Right lobe of liver (tissue), 6 donors: ENCODE data around the gene BBS2. TPM values are rescaled to one million over a fixed set of nuclear protein-coding genes. Genes with fewer than 3 reads are reported as not detected.

ENCODE experiments used
- ATAC-seq, 4 donors: fragments of 200-7000 bp; cut with Tn5 transposase; one replicate each; pipeline ENCODE4 v1.9.1; 2020; ENCODE audit warnings: mild to moderate bottlenecking in 4 of 4, moderate library complexity in 4 of 4
- DNase-seq, 3 donors: peaks; one replicate each; pipeline ENCODE4 v3.0.0-alpha.2; 2020
- H3K27ac ChIP-seq, 3 donors: fragments of 200-600 bp; one replicate each; pipeline ENCODE4 v1.8.0; 2022
- H3K27me3 ChIP-seq, 2 donors: fragments of 200-600 bp; one replicate each; pipeline ENCODE4 v1.8.0; 2022
- H3K36me3 ChIP-seq, 4 donors: fragments of 200-600 bp; sonication (generic) in 1 of 4; one replicate each; pipeline versions ENCODE4 v1.5.1 to v1.8.0; 2017 to 2022; ENCODE audit warnings: control low read depth in 1 of 4
- H3K4me1 ChIP-seq, 4 donors: fragments of 200-600 bp; sonication (generic) in 1 of 4; one replicate each; pipeline versions ENCODE4 v1.5.1 to v1.8.0; 2017 to 2022; ENCODE audit warnings: control low read depth in 1 of 4
- H3K4me3 ChIP-seq, 3 donors: fragments of 200-600 bp; one replicate each; pipeline ENCODE4 v1.8.0; 2022
- H3K9me3 ChIP-seq, 4 donors: fragments of 200-600 bp; sonication (generic) in 1 of 4; one replicate each; pipeline versions ENCODE4 v1.5.1 to v1.8.0; 2017 to 2022; ENCODE audit warnings: control low read depth in 1 of 4
- POLR2A ChIP-seq: fragments of 450-650 bp; IDR thresholded peaks from one replicate; pipeline ENCODE4 v1.6.1; 2017; ENCODE audit warnings: antibody characterized with exemption, mild to moderate bottlenecking
- intact Hi-C, 2 donors: fragments of 100-400 bp; cut with DNase I; formaldehyde crosslinking; loops; one replicate each; pipeline versions ENCODE4 v1.11.2 to v1.14.1; 2022
- total RNA-seq, 6 experiments: library from RNA; depleted of rRNA in 2 of 6; stranded (reverse); fragments of >200 nt in 2 of 6; fragmentation: NEBNext Ultra II Directional in 3 of 6; extraction: Animal tissue kit (Norgen Biotek cat#: 25700) in 3 of 6; gene quantifications; one replicate each; pipeline versions ENCODE4 v1.1.0 to v1.2.4, GENCODE V29; 2016 to 2023
- TF ChIP-seq, protein P1 (sequence below), 4 donors: fragments of 200-600 bp in 3 of 4; fragments of 450-650 bp in 1 of 4; IDR thresholded peaks; one replicate each; pipeline versions ENCODE4 v1.5.1 to v1.8.0; 2016 to 2022; ENCODE audit warnings: antibody characterized with exemption in 4 of 4, mild to moderate bottlenecking in 2 of 4
- donor health status: DM: no; HTN: yes; CAD: no.
- donor health status: DM: no; HTN: no; CAD: no.
- donor health status: DM: no; HTN: no; CAD: no.
- donor health status: DM: no; HTN: yes; CAD: no.
- donor health status: DM: no; HTN: yes; CAD: no.

The BBS2 gene
- total RNA-seq, 6 experiments from 2014 or later, result 5.6 to 18.4 (median 10.5) TPM

DNA sequence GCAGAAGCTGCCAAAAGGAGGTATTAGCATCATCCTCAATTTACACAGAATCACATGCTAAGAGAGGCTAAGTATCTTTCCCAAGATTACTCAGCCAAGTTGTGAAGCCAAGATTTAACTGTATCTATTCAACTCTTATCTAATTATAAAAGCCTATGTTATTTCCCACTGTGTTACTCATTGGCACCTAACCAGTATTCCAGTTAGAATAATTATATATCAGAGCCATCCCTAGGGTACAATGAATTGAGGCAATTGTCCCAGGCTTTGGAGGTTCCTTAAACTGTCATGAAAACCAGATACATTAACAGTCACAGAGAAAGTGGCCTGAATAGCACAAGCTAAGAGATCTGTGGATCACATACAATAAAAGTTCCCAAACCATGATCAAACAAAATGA is 83.6 kb downstream of the BBS2 start:
- Histone ChIP-seq H3K27ac (no peak overlapping the region), H3K4me3 (no peak overlapping the region), H3K27me3 (no peaks in the 10 kb centered on the region), H3K9me3 (no peaks in the 10 kb centered on the region), H3K4me1 (no peaks in the 10 kb centered on the region), H3K36me3 (peaks cover 0 to 44% (median 17%) of the 10 kb centered on the region in 4 donors)
- TF ChIP-seq, protein P1, sequence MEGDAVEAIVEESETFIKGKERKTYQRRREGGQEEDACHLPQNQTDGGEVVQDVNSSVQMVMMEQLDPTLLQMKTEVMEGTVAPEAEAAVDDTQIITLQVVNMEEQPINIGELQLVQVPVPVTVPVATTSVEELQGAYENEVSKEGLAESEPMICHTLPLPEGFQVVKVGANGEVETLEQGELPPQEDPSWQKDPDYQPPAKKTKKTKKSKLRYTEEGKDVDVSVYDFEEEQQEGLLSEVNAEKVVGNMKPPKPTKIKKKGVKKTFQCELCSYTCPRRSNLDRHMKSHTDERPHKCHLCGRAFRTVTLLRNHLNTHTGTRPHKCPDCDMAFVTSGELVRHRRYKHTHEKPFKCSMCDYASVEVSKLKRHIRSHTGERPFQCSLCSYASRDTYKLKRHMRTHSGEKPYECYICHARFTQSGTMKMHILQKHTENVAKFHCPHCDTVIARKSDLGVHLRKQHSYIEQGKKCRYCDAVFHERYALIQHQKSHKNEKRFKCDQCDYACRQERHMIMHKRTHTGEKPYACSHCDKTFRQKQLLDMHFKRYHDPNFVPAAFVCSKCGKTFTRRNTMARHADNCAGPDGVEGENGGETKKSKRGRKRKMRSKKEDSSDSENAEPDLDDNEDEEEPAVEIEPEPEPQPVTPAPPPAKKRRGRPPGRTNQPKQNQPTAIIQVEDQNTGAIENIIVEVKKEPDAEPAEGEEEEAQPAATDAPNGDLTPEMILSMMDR (IDR thresholded peaks at IDR 0.05), result no peak
- TF ChIP-seq POLR2A, result no peak
- DNase-seq, result no peak
- intact Hi-C loops, result no loop called here
- no peak for ATAC-seq

Other genes starting within 250 kb of the BBS2 start
- gene AMFR, start 94.5 kb downstream of the BBS2 start, total RNA-seq, result 100 to 1,000 TPM in 4 of 6 experiments, 10 to 100 TPM in 2; 92.2 to 189 (median 137) TPM
- 10 to 100 TPM; 26.2 to 35.8 (median 30.3) TPM for gene NUDT21, start 68.7 kb downstream of the BBS2 start, total RNA-seq
- gene OGFOD1, start 68.5 kb downstream of the BBS2 start, total RNA-seq, result 10 to 100 TPM; 12.2 to 32.0 (median 17.4) TPM
- not detected for gene MT4, start 45.0 kb upstream of the BBS2 start, total RNA-seq
- under 1 TPM in 1 of 6 experiments, not detected in 5; 0.62 TPM for gene MT3, start 69.5 kb upstream of the BBS2 start, total RNA-seq
- 1,000 to 10,000 TPM in 5 of 6 experiments, 100 to 1,000 TPM in 1; 946 to 4,033 (median 2,228) TPM for gene MT2A, start 88.6 kb upstream of the BBS2 start, total RNA-seq
- 1,000 to 10,000 TPM in 2 of 6 experiments, 100 to 1,000 TPM in 4; 403 to 1,748 (median 691) TPM for gene MT1E, start 105.8 kb upstream of the BBS2 start, total RNA-seq
- gene MT1M, start 112.6 kb upstream of the BBS2 start, total RNA-seq, result 100 to 1,000 TPM in 3 of 6 experiments, 10 to 100 TPM in 2, 1 to 10 TPM in 1; 8.6 to 569 (median 84.5) TPM
- gene MT1A, start 118.6 kb upstream of the BBS2 start, total RNA-seq, result 100 to 1,000 TPM in 3 of 6 experiments, 10 to 100 TPM in 3; 34.9 to 161 (median 110) TPM
- 1 to 10 TPM in 3 of 6 experiments, not detected in 3; 1.6 to 7.7 (median 2.2) TPM for gene MT1B, start 131.9 kb upstream of the BBS2 start, total RNA-seq
- gene MT1F, start 137.9 kb upstream of the BBS2 start, total RNA-seq, result 100 to 1,000 TPM in 4 of 6 experiments, 10 to 100 TPM in 2; 10.1 to 934 (median 197) TPM
- gene MT1G, start 148.0 kb upstream of the BBS2 start, total RNA-seq, result 1,000 to 10,000 TPM in 4 of 6 experiments, 100 to 1,000 TPM in 2; 490 to 8,056 (median 1,365) TPM
- gene MT1H, start 149.8 kb upstream of the BBS2 start, total RNA-seq, result 1,000 to 10,000 TPM in 2 of 6 experiments, 100 to 1,000 TPM in 2, under 1 TPM in 1, not detected in 1; 0.74 to 1,258 (median 358) TPM
- gene MT1X, start 162.4 kb upstream of the BBS2 start, total RNA-seq, result 1,000 to 10,000 TPM in 4 of 6 experiments, 100 to 1,000 TPM in 2; 808 to 2,440 (median 1,620) TPM
- 10 to 100 TPM in 4 of 6 experiments, 1 to 10 TPM in 2; 8.3 to 17.0 (median 12.8) TPM for gene NUP93, start 210.1 kb upstream of the BBS2 start, total RNA-seq